Tibial nerve (tissue), 3 donors: ENCODE measurements around the gene CLTRN.
"Not testable (repeated sequence)": the region's sequence is repeated elsewhere in the genome, so short reads cannot be mapped to it uniquely, and the experiment has no call there.

Source experiments
- CTCF ChIP-seq, 5 experiments: fragments of 200-600 bp in 3 of 5; fragments of 450-650 bp in 2 of 5; sonication (generic) in 3 of 5; IDR thresholded peaks; one replicate each; pipeline ENCODE4 v1.5.1; 2016 to 2019; ENCODE audit warnings: antibody characterized with exemption in 5 of 5, mild to moderate bottlenecking in 3 of 5, moderate library complexity in 2 of 5
- POLR2A ChIP-seq, 2 donors: fragments of 450-650 bp; IDR thresholded peaks; one replicate each; pipeline ENCODE4 v1.6.1; 2017; ENCODE audit warnings: antibody characterized with exemption in 2 of 2, mild to moderate bottlenecking in 2 of 2, moderate library complexity in 2 of 2

GRCh38 chrX:15703809-15704208, 39.2 kb upstream of the CLTRN start:
- TF ChIP-seq CTCF, POLR2A (IDR thresholded peaks at IDR 0.05): not testable (repeated sequence)
